Hepatocyte (in vitro differentiated cells): ENCODE data around the gene KMT5B.

ENCODE experiments used
- CTCF ChIP-seq: fragments of 200-600 bp; sonication (generic); IDR thresholded peaks from 2 replicates; pipeline ENCODE4 v1.5.1; 2016; ENCODE audit warnings: antibody characterized with exemption, mild to moderate bottlenecking; ENCODE audit not compliant: poor library complexity
- EZH2phosphoT487 ChIP-seq: fragments of 200-600 bp; sonication (generic); IDR thresholded peaks from one replicate; pipeline ENCODE4 v1.6.1; 2018; ENCODE audit warnings: antibody characterized with exemption, mild to moderate bottlenecking, low read depth, moderate library complexity; ENCODE audit not compliant: unreplicated experiment, severe bottlenecking

GRCh38 chr11:68206211-68206610 lies 6.9 kb downstream of the KMT5B start:
- no peak for TF ChIP-seq EZH2phosphoT487
- peak; percentile 84 for TF ChIP-seq CTCF
